Medulla oblongata (tissue), 1 donor: ENCODE data around the gene PROCA1.
"Not testable (repeated sequence)": the region's sequence is repeated elsewhere in the genome, so short reads cannot be mapped to it uniquely, and the experiment has no call there.

Experiments
- DNase-seq: peaks from one replicate; pipeline ENCODE4 v3.0.0-alpha.2; 2015; ENCODE audit errors: extremely low spot score

The PROCA1 gene

DNA sequence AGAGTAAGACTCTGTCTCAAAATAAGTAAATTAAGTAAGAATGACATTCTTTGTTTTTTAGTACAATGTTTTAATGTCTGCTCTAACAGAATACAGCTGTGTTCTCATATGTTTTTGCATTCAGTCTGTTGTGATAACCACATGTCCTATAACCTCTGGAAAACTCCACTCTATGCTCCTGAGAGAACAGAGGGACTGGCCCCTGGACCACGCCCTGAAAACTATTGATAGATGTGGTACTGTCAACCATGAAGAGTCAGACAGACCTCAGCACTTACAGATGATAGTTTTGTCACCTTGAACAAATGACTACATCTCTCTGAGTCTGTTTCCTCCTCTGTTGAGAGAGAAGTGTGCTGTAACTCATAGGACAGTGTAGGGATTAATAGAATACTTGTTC lies 41.8 kb downstream of the PROCA1 start:
- no peak for DNase-seq

DNA sequence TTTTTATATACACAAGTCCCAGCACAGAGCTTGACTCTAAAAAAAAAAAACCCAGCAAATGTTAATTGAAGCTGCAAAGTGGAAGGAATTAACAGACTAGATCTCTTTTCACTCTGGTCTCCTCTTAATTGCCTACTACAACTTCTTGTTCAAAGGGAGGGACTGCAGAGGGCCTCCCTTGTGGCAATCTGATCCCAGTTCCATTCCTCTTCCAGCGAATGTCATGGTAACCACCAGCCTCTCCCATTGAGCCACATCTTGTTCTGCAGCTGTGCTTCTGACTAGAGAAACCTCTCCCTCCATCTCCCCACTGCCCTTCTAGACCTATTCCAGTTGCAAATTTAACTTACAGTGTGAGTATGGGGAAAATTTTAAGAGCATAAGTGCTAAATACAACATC lies 43.8 kb downstream of the PROCA1 start:
- no peak for DNase-seq

DNA sequence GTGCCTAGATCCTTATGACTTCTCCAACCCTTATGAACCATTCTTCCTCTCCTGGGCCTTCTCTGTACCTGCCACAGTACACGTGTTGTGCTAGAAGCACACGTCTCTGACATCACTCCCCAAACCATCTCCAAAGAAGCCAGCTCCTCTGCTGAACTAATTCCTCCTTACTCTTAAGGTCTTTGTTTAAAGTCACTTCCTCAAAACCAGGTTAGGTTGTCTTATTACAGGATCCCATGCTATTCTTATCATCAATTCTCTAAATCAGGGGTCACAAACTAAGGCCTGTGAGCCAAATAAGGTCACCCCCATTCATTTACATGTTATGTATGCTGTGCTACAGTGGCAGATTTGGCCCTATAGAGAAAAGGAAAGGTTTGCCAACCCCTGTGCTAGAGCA lies 45.7 kb downstream of the PROCA1 start:
- no peak for DNase-seq

DNA sequence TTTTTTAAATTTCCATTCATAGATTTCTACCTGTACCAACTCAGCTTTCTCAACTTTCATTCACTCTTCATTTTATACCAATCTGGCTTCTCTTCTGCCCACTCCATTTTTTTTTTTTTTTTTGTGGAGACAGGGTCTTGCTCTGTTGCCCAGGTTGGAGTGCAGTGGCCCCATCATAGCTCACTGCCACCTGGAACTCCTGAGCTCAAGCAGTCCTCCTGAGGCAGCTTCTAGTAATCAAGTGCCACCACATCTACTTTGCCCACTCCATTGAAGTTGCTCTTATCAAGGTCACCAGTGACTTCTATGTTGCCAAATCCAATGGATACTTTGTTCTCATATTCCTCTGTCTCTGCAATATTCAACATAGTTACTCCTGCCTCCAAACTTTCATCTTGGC lies 48.0 kb downstream of the PROCA1 start:
- no peak for DNase-seq

DNA sequence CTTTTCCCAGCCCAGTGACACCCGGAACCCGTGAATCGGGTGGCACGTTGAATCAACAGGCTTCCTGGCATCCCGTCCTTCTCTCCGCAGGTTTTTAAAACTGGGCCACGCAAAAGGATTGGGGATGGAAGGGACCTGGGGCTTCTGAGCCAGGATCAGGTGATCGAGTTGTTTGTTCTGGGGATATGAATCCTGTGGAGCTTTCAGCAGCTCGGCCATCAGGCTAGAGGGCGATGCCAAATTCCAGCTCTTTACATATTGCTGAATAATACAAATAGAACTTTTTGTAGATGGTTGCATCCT lies 49.2 kb downstream of the PROCA1 start:
- DNase-seq, result no peak

DNA sequence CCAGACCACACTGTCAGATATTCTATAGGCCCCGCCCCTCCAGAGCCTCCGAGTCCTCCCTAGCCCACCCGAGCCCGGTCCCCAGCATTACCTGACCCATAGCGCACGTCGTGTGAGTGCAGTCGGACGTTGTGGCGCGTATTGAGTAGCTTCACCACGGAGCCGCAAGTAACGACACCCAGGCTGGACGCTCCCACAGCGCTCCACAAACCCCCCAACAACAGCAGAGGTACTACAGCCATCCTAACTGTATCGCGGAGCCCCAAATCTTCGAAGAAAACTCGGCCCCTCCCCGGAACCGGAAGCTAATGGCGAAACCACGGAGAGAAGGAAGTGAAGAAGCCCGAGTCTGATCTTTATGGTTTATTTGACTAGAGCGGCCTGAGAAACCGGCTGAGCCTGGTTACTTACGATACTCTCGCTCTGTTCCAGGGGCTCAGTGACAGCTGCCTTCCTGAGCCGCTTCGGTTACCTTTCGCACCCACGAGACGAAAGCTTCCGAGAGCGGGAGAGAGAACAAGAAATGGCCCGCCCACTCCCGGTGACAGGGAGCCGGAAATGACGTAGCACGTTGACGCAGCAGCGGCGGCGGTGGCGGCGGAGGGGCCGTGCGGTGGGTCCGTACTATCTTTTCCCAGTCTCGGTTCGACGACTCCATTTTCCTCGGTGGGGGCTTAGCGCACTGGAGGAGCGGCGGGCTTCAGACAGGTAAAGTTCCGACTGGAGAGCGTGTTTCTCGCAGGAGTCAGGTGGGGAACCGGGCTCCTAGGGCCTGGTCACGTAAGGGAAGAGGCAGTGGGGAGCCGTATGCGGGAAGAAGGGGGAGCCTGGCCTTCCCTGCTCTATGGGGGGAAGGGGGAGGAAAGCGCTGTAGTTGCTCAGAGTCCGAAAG lies 49.8 kb downstream of the PROCA1 start, which contains the start of the genes SDF2 and SUPT6H:
Gene SDF2, minus strand, starts transcription at position 272 of the 892 bp plus-strand sequence. Its CDS starts 30 bp downstream, at position 242.
Gene SUPT6H, plus strand, starts transcription at position 571 of the 892 bp plus-strand sequence. CDS start 11,197 bp downstream, outside the sequence.
- peak; percentile 92 for DNase-seq

DNA sequence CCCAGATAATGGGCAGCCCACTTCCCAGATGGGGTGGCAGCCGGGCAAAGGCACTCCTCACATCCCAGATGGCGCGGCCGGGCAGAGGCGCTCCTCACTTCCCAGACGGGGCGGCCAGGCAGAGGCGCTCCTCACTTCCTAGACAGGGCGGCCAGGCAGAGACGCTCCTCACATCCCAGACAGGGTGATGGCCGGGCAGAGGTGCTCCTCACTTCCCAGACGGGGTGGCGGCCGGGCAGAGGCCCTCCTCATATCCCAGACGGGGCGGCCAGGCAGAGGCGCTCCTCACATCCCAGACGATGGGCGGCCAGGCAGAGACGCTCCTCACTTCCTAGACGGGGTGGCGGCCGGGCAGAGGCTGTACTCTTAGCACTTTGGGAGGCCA lies 52.2 kb downstream of the PROCA1 start:
- not testable (repeated sequence) for DNase-seq

DNA sequence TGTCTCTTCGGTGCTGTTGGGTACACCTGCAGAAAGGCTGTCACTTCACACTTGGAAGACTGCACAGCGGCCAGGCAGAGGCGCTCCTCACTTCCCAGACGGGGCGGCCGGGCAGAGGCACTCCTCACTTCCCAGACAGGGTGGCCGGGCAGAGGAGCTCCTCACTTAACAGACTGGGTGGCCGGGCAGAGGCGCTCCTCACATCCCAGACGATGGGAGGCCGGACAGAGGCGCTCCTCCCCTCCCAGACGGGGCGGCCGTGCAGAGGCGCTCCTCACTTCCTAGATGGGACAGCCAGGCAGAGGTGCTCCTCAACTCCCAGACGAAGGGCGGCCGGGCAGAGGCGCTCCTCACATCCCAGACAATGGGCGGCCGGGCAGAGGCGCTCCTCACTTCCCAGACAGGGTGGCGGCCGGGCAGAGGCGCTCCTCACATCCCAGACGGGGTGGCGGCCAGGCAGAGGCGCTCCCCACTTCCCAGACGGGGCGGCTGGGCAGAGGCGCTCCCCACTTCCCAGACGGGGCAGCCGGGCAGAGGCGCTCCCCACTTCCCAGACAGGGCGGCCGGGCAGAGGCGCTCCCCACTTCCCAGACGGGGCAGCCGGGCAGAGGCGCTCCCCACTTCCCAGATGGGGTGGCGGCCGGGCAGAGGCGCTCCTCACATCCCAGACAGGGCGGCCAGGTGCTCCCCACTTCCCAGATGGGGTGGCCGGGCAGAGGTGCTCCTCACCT lies 52.8 kb downstream of the PROCA1 start:
- DNase-seq, result not testable (repeated sequence)

DNA sequence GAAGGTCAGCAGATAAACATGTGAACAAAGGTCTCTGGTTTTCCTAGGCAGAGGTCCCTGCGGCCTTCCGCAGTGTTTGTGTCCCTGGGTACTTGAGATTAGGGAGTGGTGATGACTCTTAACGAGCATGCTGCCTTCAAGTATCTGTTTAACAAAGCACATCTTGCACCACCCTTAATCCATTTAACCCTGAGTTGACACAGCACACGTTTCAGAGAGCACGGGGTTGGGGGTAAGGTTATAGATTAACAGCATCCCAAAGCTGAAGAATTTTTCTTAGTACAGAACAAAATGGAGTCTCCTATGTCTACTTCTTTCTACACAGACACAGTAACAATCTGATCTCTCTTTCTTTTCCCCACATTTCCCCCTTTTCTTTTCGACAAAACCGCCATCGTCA lies 53.3 kb downstream of the PROCA1 start:
- not testable (repeated sequence) for DNase-seq

DNA sequence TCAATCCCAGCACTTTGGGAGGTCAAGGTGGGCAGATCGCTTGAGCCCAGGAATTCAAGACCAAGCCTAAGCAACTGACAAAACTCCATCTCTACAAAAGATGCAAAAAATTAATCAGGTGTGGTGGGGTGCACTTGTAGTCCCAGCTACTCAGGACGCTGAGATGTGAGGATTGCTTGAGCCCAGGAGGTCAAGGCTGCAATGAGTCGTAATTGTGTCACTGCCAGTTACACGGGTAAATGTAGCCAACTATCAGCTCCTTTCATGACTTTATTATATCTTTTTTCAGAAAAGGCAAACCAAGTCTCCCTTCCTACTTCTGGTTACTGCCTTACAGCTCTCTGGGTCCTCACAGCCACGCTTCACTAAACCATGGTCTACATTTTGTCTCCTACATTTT lies 53.9 kb downstream of the PROCA1 start:
- DNase-seq, result no peak

DNA sequence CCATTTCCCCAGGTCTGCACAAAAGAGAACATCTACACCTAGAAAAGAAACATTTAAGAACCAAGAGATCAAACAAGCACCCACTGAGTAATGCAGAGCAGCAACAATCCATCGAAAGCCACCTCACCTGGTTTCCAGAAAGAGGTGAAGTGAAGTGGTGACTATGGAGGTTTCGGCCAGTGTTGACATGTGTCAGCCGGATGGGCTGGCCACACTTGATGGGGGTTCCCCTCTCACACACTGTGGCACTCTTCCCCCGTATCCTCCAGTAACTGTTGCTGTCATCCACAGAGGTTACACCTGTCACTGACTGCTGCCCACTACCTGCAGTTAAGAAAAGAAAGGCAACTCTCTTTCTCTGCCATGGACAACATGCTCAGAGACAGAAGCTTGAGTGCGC lies 56.5 kb downstream of the PROCA1 start:
- no peak for DNase-seq
